ENCODE results near the gene PCSK6.
"Not testable (repeated sequence)": the region's sequence is repeated elsewhere in the genome, so short reads cannot be mapped to it uniquely, and the experiment has no call there.

PCSK6 gene

GRCh38 chr15:101463270-101463669, 26.2 kb downstream of the PCSK6 start:
- no peak for DNase-seq (ENCODE audit: low read depth in 2 of 2)

GRCh38 chr15:101461097-101461496, 28.4 kb downstream of the PCSK6 start:
- DNase-seq (ENCODE audit: low read depth in 2 of 2), result no peak

GRCh38 chr15:101459579-101460300, 29.8 kb downstream of the PCSK6 start:
- DNase-seq (ENCODE audit: low read depth in 2 of 2), result no peak

GRCh38 chr15:101458908-101459578, 30.5 kb downstream of the PCSK6 start:
- no peak for DNase-seq (ENCODE audit: low read depth in 2 of 2)

- DNase-seq (ENCODE audit: low read depth in 2 of 2), result no peak
Measured at GRCh38 chr15:101458158-101458900, 31.2 kb downstream of the PCSK6 start.

GRCh38 chr15:101457696-101458095, 31.8 kb downstream of the PCSK6 start:
- no peak for DNase-seq (ENCODE audit: low read depth in 2 of 2)

GRCh38 chr15:101456057-101456739, 33.3 kb downstream of the PCSK6 start:
- no peak for DNase-seq (ENCODE audit: low read depth in 2 of 2)

GRCh38 chr15:101455291-101456025, 34.0 kb downstream of the PCSK6 start:
- DNase-seq (ENCODE audit: low read depth in 2 of 2), result no peak

- DNase-seq (ENCODE audit: low read depth in 2 of 2), result not testable (repeated sequence)
Measured at GRCh38 chr15:101454781-101455180, 34.7 kb downstream of the PCSK6 start.

GRCh38 chr15:101454365-101454764, 35.1 kb downstream of the PCSK6 start:
- DNase-seq (ENCODE audit: low read depth in 2 of 2), result no peak

GRCh38 chr15:101453123-101454120, 36.1 kb downstream of the PCSK6 start:
- no peak for DNase-seq (ENCODE audit: low read depth in 2 of 2)

GRCh38 chr15:101452572-101452971, 36.9 kb downstream of the PCSK6 start:
- no peak for DNase-seq (ENCODE audit: low read depth in 2 of 2)

GRCh38 chr15:101451846-101452245, 37.7 kb downstream of the PCSK6 start:
- DNase-seq (ENCODE audit: low read depth in 2 of 2), result no peak

- DNase-seq (ENCODE audit: low read depth in 2 of 2), result peak; percentile 36 to 43
Measured at GRCh38 chr15:101451266-101451799, 38.2 kb downstream of the PCSK6 start.

GRCh38 chr15:101450403-101451265, 38.9 kb downstream of the PCSK6 start:
- DNase-seq (ENCODE audit: low read depth in 2 of 2), result no peak

- no peak for DNase-seq (ENCODE audit: low read depth in 2 of 2)
Measured at GRCh38 chr15:101449471-101450402, 39.8 kb downstream of the PCSK6 start.

- DNase-seq (ENCODE audit: low read depth in 2 of 2), result no peak
Measured at GRCh38 chr15:101448336-101448735, 41.2 kb downstream of the PCSK6 start.

GRCh38 chr15:101447561-101448071, 41.9 kb downstream of the PCSK6 start:
- no peak for DNase-seq (ENCODE audit: low read depth in 2 of 2)

Data from fibroblast of skin of left biceps (primary cell).